Measurements from ENCODE around the gene XRCC4. TPM values are rescaled to one million over a fixed set of nuclear protein-coding genes. Genes with fewer than 3 reads are reported as not detected.

The XRCC4 gene
- total and polyA plus RNA-seq, 2 of the 8 experiments (the other 6 are each of a cell fraction or from before 2014, with no cell fraction given), result 3.0 to 8.3 TPM

DNA sequence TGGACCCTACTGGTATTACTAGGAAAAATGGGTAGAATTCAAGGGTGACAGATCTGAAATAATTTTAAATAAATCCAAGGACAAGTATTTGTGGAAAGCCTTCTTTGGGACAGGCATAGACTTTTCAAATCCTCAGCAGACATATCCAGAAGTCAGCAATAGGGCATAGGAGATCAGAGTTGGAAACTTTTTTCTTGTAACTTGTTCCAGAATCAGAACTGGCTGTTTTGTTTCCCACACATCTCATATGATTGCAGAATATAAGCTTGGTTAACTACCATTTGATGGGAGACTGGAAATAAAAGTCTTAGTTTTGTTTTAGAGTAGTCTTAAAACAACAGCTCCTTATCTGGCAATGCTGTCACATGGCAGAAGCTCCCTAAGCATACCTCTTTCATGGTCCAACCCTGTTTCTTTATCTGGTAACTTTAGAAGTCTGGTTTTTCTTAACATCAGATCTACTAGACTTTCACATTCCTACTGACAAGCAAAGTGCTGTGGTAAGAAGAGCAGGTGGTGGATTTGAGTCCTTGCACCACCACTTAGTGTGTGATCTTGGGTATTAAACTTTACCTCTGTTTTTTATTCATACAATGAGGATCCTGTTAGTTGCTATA, 25.1 kb downstream of the XRCC4 start:
- Histone ChIP-seq H2BK20ac (ENCODE audit: low read length) (no peak overlapping the region), H4K5ac (ENCODE audit: insufficient read length, low read depth, low read length) (no peak overlapping the region), H3K4me1 (replicated peaks in 1 of 4; ENCODE audit: control insufficient read depth in 3 of 4, insufficient read depth in 4 of 4, low read length in 3 of 4) (peaks cover 0 to 3% (median 0%) of the 10 kb centered on the region in 4 experiments; a peak in 1 of 7 replicates), H3K27ac (ENCODE audit: low read depth, low read length) (no peak overlapping the region), H2BK12ac (ENCODE audit: low read depth, low read length) (no peak overlapping the region), H3K4ac (replicated peaks; ENCODE audit: insufficient read length, low read depth, low read length) (no peak overlapping the region), H3K79me1 (ENCODE audit: low read depth, low read length) (no peaks in the 10 kb centered on the region), H4K20me1 (replicated peaks in 1 of 2; ENCODE audit: control insufficient read depth in 1 of 2, insufficient read depth in 2 of 2, low read length in 2 of 2) (no peaks in the 10 kb centered on the region), H3K14ac (ENCODE audit: insufficient read length) (no peak overlapping the region), H4K91ac (replicated peaks; ENCODE audit: insufficient read length, low read length) (no peak overlapping the region), H3K9ac (replicated peaks in 1 of 4; ENCODE audit: extremely low read depth in 1 of 4, low read depth in 3 of 4, low read length in 3 of 4) (no peak overlapping the region), H3K36me3 (ENCODE audit: control insufficient read depth in 2 of 4, insufficient read depth in 4 of 4, low read length in 3 of 4) (no peaks in the 10 kb centered on the region), H2BK120ac (replicated peaks; ENCODE audit: low read depth, low read length) (no peak overlapping the region), H3K23me2 (ENCODE audit: low read depth, low read length) (no peaks in the 10 kb centered on the region), H3K9me3 (ENCODE audit: insufficient read depth in 2 of 2, low read depth in 1 of 2, low read length in 1 of 2) (no peaks in the 10 kb centered on the region), H3K18ac (ENCODE audit: extremely low read depth, low read length) (no peak overlapping the region), H3K79me2 (ENCODE audit: control insufficient read depth in 1 of 2, insufficient read depth in 2 of 2, low read length in 2 of 2) (no peaks in the 10 kb centered on the region), H2BK15ac (ENCODE audit: low read length) (no peak overlapping the region), H3K56ac (replicated peaks; ENCODE audit: insufficient read length, low read depth, low read length) (no peak overlapping the region), H3K27me3 (replicated peaks in 1 of 4; ENCODE audit: control insufficient read depth in 3 of 4, extremely low read depth in 1 of 4, insufficient read depth in 3 of 4, low read length in 3 of 4) (no peaks in the 10 kb centered on the region), H3K23ac (ENCODE audit: insufficient read length) (no peak overlapping the region), H4K8ac (ENCODE audit: extremely low read depth, insufficient read depth, low read length) (no peak overlapping the region), H2BK5ac (ENCODE audit: low read depth, low read length) (no peak overlapping the region), H3K4me3 (ENCODE audit: extremely low read depth in 1 of 4, insufficient read depth in 2 of 4, low read depth in 3 of 4, low read length in 4 of 4) (no peak overlapping the region), H2AFZ (ENCODE audit: low read length) (no peak overlapping the region), H2AK5ac (ENCODE audit: low read depth, low read length) (no peak overlapping the region), H3K4me2 (ENCODE audit: insufficient read depth in 1 of 2, low read depth in 2 of 2, low read length in 2 of 2) (no peak overlapping the region)
- CTCF ChIA-PET (ENCODE audit: partially characterized antibody), result interaction anchor here (1.0 kb wide), 1 partner anchor 28 kb away, joined by 3 read pairs; no protein-coding TSS in a partner anchor
- FAIRE-seq, result no peak
- POLR2A ChIA-PET (ENCODE audit: partially characterized antibody), result no interaction called here
- no peak for DNase-seq (ENCODE audit: low read depth in 1 of 2, low spot score in 2 of 2)
- no peak for TF ChIP-seq EP300 (IDR thresholded peaks at IDR 0.05; ENCODE audit: borderline replicate concordance in 1 of 2, low read depth in 2 of 2, low read length in 2 of 2)
- no peak for TF ChIP-seq SP2 (IDR thresholded peaks at IDR 0.05; ENCODE audit: low read length)
- TF ChIP-seq RNF2 (IDR thresholded peaks at IDR 0.05; ENCODE audit: borderline replicate concordance, low read depth, low read length, missing control alignments, poor library complexity, severe bottlenecking), result no peak
- TF ChIP-seq KDM1A (IDR thresholded peaks at IDR 0.05; ENCODE audit: borderline replicate concordance, low read length), result no peak
- no peak for TF ChIP-seq TAF7 (optimal IDR thresholded peaks at IDR 0.05; ENCODE audit: borderline replicate concordance, low read depth, low read length)
- TF ChIP-seq KDM4A (IDR thresholded peaks at IDR 0.05; ENCODE audit: low read depth, low read length, severe bottlenecking), result no peak
- no peak for TF ChIP-seq YY1 (IDR thresholded peaks at IDR 0.05; ENCODE audit: low read depth, low read length)
- TF ChIP-seq TBP (IDR thresholded peaks at IDR 0.05; ENCODE audit: low read depth, low read length), result no peak
- no peak for TF ChIP-seq CHD2 (IDR thresholded peaks at IDR 0.05; ENCODE audit: low read length)
- TF ChIP-seq, protein P1, sequence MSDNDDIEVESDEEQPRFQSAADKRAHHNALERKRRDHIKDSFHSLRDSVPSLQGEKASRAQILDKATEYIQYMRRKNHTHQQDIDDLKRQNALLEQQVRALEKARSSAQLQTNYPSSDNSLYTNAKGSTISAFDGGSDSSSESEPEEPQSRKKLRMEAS (IDR thresholded peaks at IDR 0.05), result no peak
- no peak for TF ChIP-seq CBX8 (IDR thresholded peaks at IDR 0.05; ENCODE audit: borderline replicate concordance, low read depth, low read length)
- no peak for TF ChIP-seq SAP30 (IDR thresholded peaks at IDR 0.05; ENCODE audit: insufficient read depth, insufficient replicate concordance, low read length)
- no peak for TF ChIP-seq RBBP5 (IDR thresholded peaks at IDR 0.05; ENCODE audit: borderline replicate concordance, low read depth, low read length)
- no peak for TF ChIP-seq GABPA (IDR thresholded peaks at IDR 0.05; ENCODE audit: borderline replicate concordance, insufficient read depth, low read length)
